GM23338 (cell line): ENCODE data around the gene PIGR. TPM values are rescaled to one million over a fixed set of nuclear protein-coding genes. Genes with fewer than 3 reads are reported as not detected.

Experiments used
- CREB1 ChIP-seq: fragments of 250-450 bp; sonication (Bioruptor Pico); IDR thresholded peaks from 2 replicates; pipeline ENCODE4 v1.5.0; 2020; ENCODE audit warnings: low read depth, mild to moderate bottlenecking, moderate library complexity
- ETS1 ChIP-seq: IDR thresholded peaks from 2 replicates; pipeline ENCODE4 v1.6.1; 2016; ENCODE audit warnings: antibody characterized with exemption
- EZH2 ChIP-seq: fragments of 200-600 bp; sonication (generic); IDR thresholded peaks from one replicate; pipeline ENCODE4 v1.8.0; 2017; ENCODE audit warnings: antibody characterized with exemption, mild to moderate bottlenecking, low read depth; ENCODE audit not compliant: unreplicated experiment
- NANOG ChIP-seq: IDR thresholded peaks from 2 replicates; pipeline ENCODE4 v1.6.1; 2016; ENCODE audit warnings: antibody characterized with exemption, borderline replicate concordance
- POLR2AphosphoS5 ChIP-seq: IDR thresholded peaks from 2 replicates; pipeline ENCODE4 v1.6.1; 2016; ENCODE audit warnings: antibody characterized with exemption, low read depth
- REST ChIP-seq: IDR thresholded peaks from one replicate; pipeline ENCODE4 v1.6.1; 2018; ENCODE audit warnings: antibody characterized with exemption; ENCODE audit not compliant: unreplicated experiment
- ZNF462 ChIP-seq: fragments of 250-450 bp; sonication (Bioruptor Pico); IDR thresholded peaks from 2 replicates; pipeline ENCODE4 v1.5.0; 2020; ENCODE audit warnings: mild to moderate bottlenecking, moderate library complexity
- polyA plus RNA-seq: library from polyadenylated mRNA; unstranded; fragments of >200 nt; fragmentation: Nextera tagmentation; extraction: Ambion mirVana; gene quantifications from 2 replicates; pipeline ENCODE4 v1.2.1, GENCODE V29; 2016
- total RNA-seq: library from RNA; depleted of rRNA; stranded (reverse); fragments of >200 nt; shearing (Covaris generic); gene quantifications from 2 replicates; pipeline ENCODE4 v1.2.3, GENCODE V29; 2014

Gene PIGR
- total and polyA plus RNA-seq, 2 experiments from 2014 or later, result not detected

GRCh38 chr1:206939841-206940587 lies 6.3 kb downstream of the PIGR start (continued):
- TF ChIP-seq ZNF462 (CRISPR knock-in tag) (no peak), NANOG (no peak), REST (no peak), ETS1 (no peak), CREB1 (CRISPR knock-in tag) (no peak), POLR2AphosphoS5 (no peak), EZH2 (no peak)
